ENCODE data around the gene C9orf40. TPM values are rescaled to one million over a fixed set of nuclear protein-coding genes. Genes with fewer than 3 reads are reported as not detected.

Gene C9orf40
- total RNA-seq, 2 experiments from 2014 or later: 3.0 TPM

DNA sequence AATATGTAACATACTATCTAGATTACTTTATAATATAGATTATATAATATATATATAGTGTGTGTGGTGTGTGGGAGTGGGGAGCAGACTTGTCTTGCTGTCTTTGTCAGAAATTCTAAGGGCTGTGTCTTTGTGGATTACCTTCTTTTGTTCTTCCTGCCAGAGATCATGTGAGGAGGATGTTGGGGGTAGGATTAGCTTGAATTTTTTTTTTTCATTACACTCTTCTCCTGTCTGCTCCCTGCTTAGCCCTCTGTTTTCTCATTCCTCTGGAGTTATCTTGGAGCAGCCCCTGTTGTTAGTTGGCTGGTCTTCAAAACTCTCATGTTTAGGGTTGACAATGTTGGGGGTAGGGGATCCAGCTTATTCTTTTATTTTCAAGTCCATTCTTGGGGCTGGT, 21.0 kb upstream of the C9orf40 start:
- ChIA-PET CTCF (interaction anchor here (1.3 kb wide), 1 partner anchor 22 kb away, joined by 5 read pairs; the partner anchor contains the start of gene C9orf40), POLR2A (no interaction called here)
- no peaks in the 10 kb centered on the region for H3K4me1 ChIP-seq (ENCODE audit: insufficient read depth, low read length)
- no peak overlapping the region for H3K27ac ChIP-seq (ENCODE audit: low read depth in 1 of 2, low read length in 2 of 2)
- no peaks in the 10 kb centered on the region for H3K36me3 ChIP-seq (ENCODE audit: insufficient read depth, low read length)
- H3K9me3 ChIP-seq (ENCODE audit: control insufficient read depth in 1 of 2, insufficient read depth in 1 of 2, low read length in 2 of 2): peaks cover 0 to 3% of the 10 kb centered on the region in 2 experiments
- Mint-ChIP-seq H3K27ac (no peak overlapping the region), H3K27me3 (no peaks in the 10 kb centered on the region), H3K9me3 (no peaks in the 10 kb centered on the region), H3K36me3 (ENCODE audit: low read depth) (peaks cover 37% of the 10 kb centered on the region), H3K4me1 (ENCODE audit: low read depth) (peaks cover 14% of the 10 kb centered on the region), H3K4me3 (no peak overlapping the region)
- DNase-seq: no peak
- ATAC-seq (ENCODE audit: poor library complexity): no peak
- TF ChIP-seq, protein P1, sequence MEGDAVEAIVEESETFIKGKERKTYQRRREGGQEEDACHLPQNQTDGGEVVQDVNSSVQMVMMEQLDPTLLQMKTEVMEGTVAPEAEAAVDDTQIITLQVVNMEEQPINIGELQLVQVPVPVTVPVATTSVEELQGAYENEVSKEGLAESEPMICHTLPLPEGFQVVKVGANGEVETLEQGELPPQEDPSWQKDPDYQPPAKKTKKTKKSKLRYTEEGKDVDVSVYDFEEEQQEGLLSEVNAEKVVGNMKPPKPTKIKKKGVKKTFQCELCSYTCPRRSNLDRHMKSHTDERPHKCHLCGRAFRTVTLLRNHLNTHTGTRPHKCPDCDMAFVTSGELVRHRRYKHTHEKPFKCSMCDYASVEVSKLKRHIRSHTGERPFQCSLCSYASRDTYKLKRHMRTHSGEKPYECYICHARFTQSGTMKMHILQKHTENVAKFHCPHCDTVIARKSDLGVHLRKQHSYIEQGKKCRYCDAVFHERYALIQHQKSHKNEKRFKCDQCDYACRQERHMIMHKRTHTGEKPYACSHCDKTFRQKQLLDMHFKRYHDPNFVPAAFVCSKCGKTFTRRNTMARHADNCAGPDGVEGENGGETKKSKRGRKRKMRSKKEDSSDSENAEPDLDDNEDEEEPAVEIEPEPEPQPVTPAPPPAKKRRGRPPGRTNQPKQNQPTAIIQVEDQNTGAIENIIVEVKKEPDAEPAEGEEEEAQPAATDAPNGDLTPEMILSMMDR (IDR thresholded peaks at IDR 0.05): no peak
- intact Hi-C loops (cut with DNase I, micrococcal nuclease): no loop called here
- no peaks in the 10 kb centered on the region for H3K27me3 ChIP-seq (ENCODE audit: control insufficient read depth in 1 of 2, insufficient read depth in 2 of 2, low read length in 2 of 2)
- no peak overlapping the region for H3K4me3 ChIP-seq (ENCODE audit: low read length)

DNA sequence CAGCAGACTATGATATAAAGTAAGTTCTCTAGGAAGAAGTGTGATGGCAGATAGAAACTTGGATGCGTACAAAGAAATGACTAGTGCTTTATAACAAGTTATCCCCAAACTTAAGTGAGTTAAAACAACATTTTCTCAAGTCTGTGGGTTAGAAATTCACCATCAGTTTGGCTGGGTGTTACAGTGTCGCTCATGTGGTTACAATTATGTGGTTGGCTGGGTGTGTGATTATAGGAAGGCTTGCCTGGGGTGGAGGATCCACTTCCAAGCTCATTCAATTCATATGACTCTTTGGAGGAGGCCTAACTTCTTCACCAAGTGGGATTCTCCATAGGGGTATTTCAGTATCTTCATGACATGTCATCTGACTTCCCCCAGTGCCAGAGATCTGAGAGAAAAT, 10.3 kb upstream of the C9orf40 start:
- Mint-ChIP-seq H3K36me3 (ENCODE audit: low read depth) (peaks cover 39% of the 10 kb centered on the region), H3K9me3 (peaks cover 7% of the 10 kb centered on the region), H3K4me1 (ENCODE audit: low read depth) (no peaks in the 10 kb centered on the region), H3K4me3 (no peak overlapping the region), H3K27me3 (no peaks in the 10 kb centered on the region), H3K27ac (no peak overlapping the region)
- no peak overlapping the region for H3K4me3 ChIP-seq (ENCODE audit: low read length)
- ChIA-PET POLR2A (no interaction called here), CTCF (no interaction called here)
- no peak overlapping the region for H3K27ac ChIP-seq (ENCODE audit: low read depth in 1 of 2, low read length in 2 of 2)
- ATAC-seq (ENCODE audit: poor library complexity) (no peak), DNase-seq (peak in 1 of 14 experiments; percentile 24)
- intact Hi-C loops (cut with DNase I, micrococcal nuclease): no loop called here
- no peaks in the 10 kb centered on the region for H3K27me3 ChIP-seq (ENCODE audit: control insufficient read depth in 1 of 2, insufficient read depth in 2 of 2, low read length in 2 of 2)
- H3K9me3 ChIP-seq (ENCODE audit: control insufficient read depth in 1 of 2, insufficient read depth in 1 of 2, low read length in 2 of 2): peaks cover 9 to 12% of the 10 kb centered on the region in 2 experiments
- no peaks in the 10 kb centered on the region for H3K4me1 ChIP-seq (ENCODE audit: insufficient read depth, low read length)
- H3K36me3 ChIP-seq (ENCODE audit: insufficient read depth, low read length): no peaks in the 10 kb centered on the region
- TF ChIP-seq, protein P1 (IDR thresholded peaks at IDR 0.05): no peak

DNA sequence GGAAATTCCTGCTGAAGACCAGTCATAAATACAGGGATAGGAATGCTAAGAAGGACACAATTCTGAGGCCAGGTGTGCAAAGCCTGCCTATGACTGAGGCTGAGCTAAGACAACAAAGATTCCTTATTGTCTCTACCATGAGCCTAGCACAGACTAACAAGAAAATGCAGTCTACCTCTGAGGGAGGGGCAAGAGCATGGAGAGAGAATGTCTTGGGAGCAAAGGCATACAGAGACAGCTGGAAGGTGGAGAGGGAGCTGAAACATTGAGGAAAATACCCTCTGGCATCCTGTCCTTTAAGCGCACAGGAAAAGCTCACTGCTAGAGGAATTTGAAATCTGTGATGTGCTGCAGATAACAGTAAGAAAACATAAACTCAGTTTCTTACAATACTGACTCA, 8.8 kb upstream of the C9orf40 start:
- peaks cover 35% of the 10 kb centered on the region for H3K36me3 Mint-ChIP-seq (ENCODE audit: low read depth)
- H3K27me3 Mint-ChIP-seq: no peaks in the 10 kb centered on the region
- TF ChIP-seq, protein P1 (IDR thresholded peaks at IDR 0.05): no peak
- Histone ChIP-seq H3K27ac (ENCODE audit: low read depth in 1 of 2, low read length in 2 of 2) (no peak overlapping the region), H3K4me3 (ENCODE audit: low read length) (no peak overlapping the region), H3K9me3 (ENCODE audit: control insufficient read depth in 1 of 2, insufficient read depth in 1 of 2, low read length in 2 of 2) (peaks cover 9 to 12% of the 10 kb centered on the region in 2 experiments), H3K4me1 (ENCODE audit: insufficient read depth, low read length) (no peaks in the 10 kb centered on the region), H3K36me3 (ENCODE audit: insufficient read depth, low read length) (no peaks in the 10 kb centered on the region), H3K27me3 (ENCODE audit: control insufficient read depth in 1 of 2, insufficient read depth in 2 of 2, low read length in 2 of 2) (no peaks in the 10 kb centered on the region)
- peaks cover 7% of the 10 kb centered on the region for H3K9me3 Mint-ChIP-seq
- H3K4me1 Mint-ChIP-seq (ENCODE audit: low read depth): no peaks in the 10 kb centered on the region
- H3K27ac Mint-ChIP-seq: no peak overlapping the region
- ATAC-seq (ENCODE audit: poor library complexity) (no peak), DNase-seq (no peak)
- no peak overlapping the region for H3K4me3 Mint-ChIP-seq
- ChIA-PET CTCF (no interaction called here), POLR2A (interaction anchor here (0.7 kb wide), 1 partner anchor 1337 kb away, joined by 3 read pairs; no protein-coding TSS in a partner anchor)
- intact Hi-C loops (cut with DNase I, micrococcal nuclease): no loop called here

Data from CD4-positive, alpha-beta T cell (primary cell).